Peyer's patch (tissue), 4 donors: Measurements from ENCODE around the gene VWF. TPM values are rescaled to one million over a fixed set of nuclear protein-coding genes. Genes with fewer than 3 reads are reported as not detected.
A peak's percentile ranks its signal among the peaks of the same experiment; 100 is the strongest.

Experiments used
- DNase-seq, 3 donors: peaks; one replicate each; pipeline ENCODE4 v3.0.0-alpha.2; 2017 to 2019
- H3K27ac ChIP-seq, 4 donors: fragments of 200-600 bp; sonication (generic); one replicate each; pipeline ENCODE4 v1.5.1; 2016 to 2019
- H3K27me3 ChIP-seq, 2 donors: fragments of 200-600 bp; sonication (generic); one replicate each; pipeline ENCODE4 v1.5.1; 2019
- H3K36me3 ChIP-seq, 3 donors: fragments of 200-600 bp; sonication (generic); one replicate each; pipeline ENCODE4 v1.5.1; 2016 to 2019
- H3K4me1 ChIP-seq, 4 donors: fragments of 200-600 bp; sonication (generic); one replicate each; pipeline ENCODE4 v1.5.1; 2016 to 2019
- H3K4me3 ChIP-seq, 4 donors: fragments of 200-600 bp; sonication (generic); 1 replicate in 3 of 4; 2 replicates in 1 of 4; pipeline ENCODE4 v1.5.1; 2016 to 2019; ENCODE audit warnings: mild to moderate bottlenecking in 1 of 4
- H3K9me3 ChIP-seq, 4 donors: fragments of 200-600 bp; sonication (generic); one replicate each; pipeline ENCODE4 v1.5.1; 2016 to 2019; ENCODE audit warnings: mild to moderate bottlenecking in 1 of 4
- CTCF ChIP-seq, 6 experiments: fragments of 450-650 bp in 4 of 6; fragments of 200-600 bp in 2 of 6; sonication (generic) in 1 of 6; IDR thresholded peaks; one replicate each; pipeline ENCODE4 v1.5.1; 2017 to 2019; ENCODE audit warnings: antibody characterized with exemption in 6 of 6, mild to moderate bottlenecking in 3 of 6, moderate library complexity in 1 of 6
- POLR2A ChIP-seq, 2 donors: fragments of 450-650 bp; IDR thresholded peaks; one replicate each; pipeline ENCODE4 v1.5.1; 2017; ENCODE audit warnings: antibody characterized with exemption in 2 of 2, mild to moderate bottlenecking in 2 of 2, moderate library complexity in 2 of 2
- total RNA-seq, 4 donors: library from RNA; depleted of rRNA; stranded (reverse); fragments of >200 nt; gene quantifications; one replicate each; pipeline ENCODE4 v1.1.0, GENCODE V29; 2016

The VWF gene
- total RNA-seq, 4 donors from 2014 or later: 21.5 to 98.2 (median 62.7) TPM

- TF ChIP-seq CTCF (IDR thresholded peaks at IDR 0.05): no peak
- no peak for TF ChIP-seq POLR2A (IDR thresholded peaks at IDR 0.05)
- DNase-seq: peak in 1 of 3 donors; percentile 36
- H3K4me3 ChIP-seq: no peak overlapping the region
- peak overlapping the region in 1 of 4 donors; percentile 43 for H3K27ac ChIP-seq
- no peaks in the 10 kb centered on the region for H3K9me3 ChIP-seq
- no peaks in the 10 kb centered on the region for H3K27me3 ChIP-seq
- no peaks in the 10 kb centered on the region for H3K36me3 ChIP-seq
- H3K4me1 ChIP-seq: peaks cover 0 to 15% (median 1%) of the 10 kb centered on the region in 4 donors
These were observed 40.1 kb downstream of the VWF start for GRCh38 chr12:6084261-6084968.

DNA sequence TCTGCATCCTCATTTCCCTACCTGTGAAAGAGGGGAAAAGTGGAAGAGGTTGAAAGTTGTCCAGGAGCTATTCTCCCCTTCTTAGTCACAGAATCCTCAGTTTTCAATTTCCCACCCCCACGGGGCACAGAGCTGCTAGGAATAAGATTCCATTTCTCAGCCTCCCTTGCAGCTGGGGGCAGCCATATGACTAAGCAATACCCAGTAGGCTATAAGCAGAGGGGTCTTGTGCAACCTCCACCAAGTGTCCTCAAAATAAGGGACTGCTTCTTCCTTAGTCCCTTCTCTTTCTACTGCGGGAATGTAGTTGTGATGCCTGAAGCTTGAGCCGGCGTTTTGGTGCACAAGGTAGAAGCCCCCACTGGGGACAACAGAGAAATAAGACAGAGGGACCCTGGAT, 40.9 kb downstream of the VWF start:
- Histone ChIP-seq H3K27me3 (no peaks in the 10 kb centered on the region), H3K4me1 (peaks cover 0 to 12% (median 0%) of the 10 kb centered on the region in 4 donors), H3K36me3 (no peaks in the 10 kb centered on the region), H3K9me3 (no peaks in the 10 kb centered on the region), H3K27ac (peak overlapping the region in 1 of 4 donors; percentile 52), H3K4me3 (no peak overlapping the region)
- TF ChIP-seq POLR2A (IDR thresholded peaks at IDR 0.05): no peak
- no peak for TF ChIP-seq CTCF (IDR thresholded peaks at IDR 0.05)
- peak in 1 of 3 donors; percentile 8 for DNase-seq

DNA sequence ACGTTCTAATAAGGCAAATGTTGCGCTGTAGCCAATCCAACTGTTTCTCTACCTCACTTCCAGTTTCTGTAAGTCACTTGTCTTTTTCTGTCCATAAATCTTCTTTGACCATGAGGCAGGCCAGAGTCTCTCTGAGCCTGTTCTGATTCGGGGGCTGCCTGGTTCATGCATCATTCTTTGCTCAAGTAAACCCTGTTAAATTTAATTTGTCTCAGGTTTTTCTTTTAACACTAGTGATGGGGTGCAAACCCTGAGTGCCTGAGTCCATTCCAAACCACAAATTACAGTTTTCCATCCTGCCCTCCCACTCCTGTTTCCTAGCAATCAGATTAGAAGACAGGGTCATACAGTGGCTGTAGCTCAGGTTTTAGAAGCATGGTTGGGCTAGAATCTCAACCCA, 41.9 kb downstream of the VWF start:
- Histone ChIP-seq H3K27me3 (no peaks in the 10 kb centered on the region), H3K36me3 (no peaks in the 10 kb centered on the region), H3K4me3 (no peak overlapping the region), H3K27ac (peak overlapping the region in 1 of 4 donors; percentile 52), H3K4me1 (peaks cover 0 to 10% (median 0%) of the 10 kb centered on the region in 4 donors), H3K9me3 (no peaks in the 10 kb centered on the region)
- no peak for DNase-seq
- TF ChIP-seq CTCF (IDR thresholded peaks at IDR 0.05): no peak
- TF ChIP-seq POLR2A (IDR thresholded peaks at IDR 0.05): no peak

DNA sequence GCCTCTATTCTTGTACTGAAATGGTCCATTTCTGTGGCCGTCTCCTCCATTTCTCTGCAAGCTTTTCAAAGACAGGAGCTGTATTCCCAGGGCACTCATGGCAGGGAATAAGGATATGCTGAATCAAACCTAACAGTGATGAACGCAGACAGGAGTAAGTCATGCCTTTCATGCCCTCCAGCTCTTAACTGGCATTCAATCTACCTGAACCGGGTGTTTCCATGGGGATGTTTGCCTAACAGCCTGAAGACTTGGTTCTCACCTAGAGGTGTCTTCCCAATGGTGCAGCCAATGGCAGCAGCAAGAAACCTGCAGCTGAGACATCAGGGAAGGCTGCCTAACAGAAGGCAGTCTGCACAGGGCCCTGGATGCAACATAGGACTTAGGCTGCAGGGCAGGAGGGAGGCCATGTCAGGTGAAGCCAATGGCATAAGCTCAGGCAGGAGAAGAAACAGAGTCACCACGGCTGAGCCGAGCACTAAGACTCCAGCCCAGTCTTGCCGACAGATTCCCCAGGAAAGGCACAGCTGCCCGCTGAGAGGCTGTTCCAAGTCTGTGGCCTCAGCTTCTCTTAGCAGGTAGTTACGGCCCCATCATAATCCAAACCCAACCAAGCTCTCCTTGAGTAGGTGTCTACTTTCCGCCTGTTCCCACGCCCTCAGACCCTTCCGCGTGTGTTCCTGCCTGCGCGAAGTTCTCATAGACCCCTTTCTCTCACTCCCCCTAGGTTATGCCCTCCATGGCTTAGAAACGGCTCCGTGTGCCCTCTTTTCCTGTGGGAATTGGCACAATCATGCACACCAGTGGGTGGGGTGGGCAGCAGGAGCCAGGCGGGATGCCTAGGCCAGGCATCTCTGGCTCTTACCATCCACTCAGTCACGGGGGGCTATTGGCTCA, 44.1 kb downstream of the VWF start:
- TF ChIP-seq CTCF (IDR thresholded peaks at IDR 0.05) (no peak), POLR2A (IDR thresholded peaks at IDR 0.05) (no peak)
- Histone ChIP-seq H3K36me3 (no peaks in the 10 kb centered on the region), H3K27me3 (no peaks in the 10 kb centered on the region), H3K4me3 (no peak overlapping the region), H3K27ac (no peak overlapping the region), H3K9me3 (no peaks in the 10 kb centered on the region), H3K4me1 (peaks cover 0 to 14% (median 1%) of the 10 kb centered on the region in 4 donors)
- no peak for DNase-seq

DNA sequence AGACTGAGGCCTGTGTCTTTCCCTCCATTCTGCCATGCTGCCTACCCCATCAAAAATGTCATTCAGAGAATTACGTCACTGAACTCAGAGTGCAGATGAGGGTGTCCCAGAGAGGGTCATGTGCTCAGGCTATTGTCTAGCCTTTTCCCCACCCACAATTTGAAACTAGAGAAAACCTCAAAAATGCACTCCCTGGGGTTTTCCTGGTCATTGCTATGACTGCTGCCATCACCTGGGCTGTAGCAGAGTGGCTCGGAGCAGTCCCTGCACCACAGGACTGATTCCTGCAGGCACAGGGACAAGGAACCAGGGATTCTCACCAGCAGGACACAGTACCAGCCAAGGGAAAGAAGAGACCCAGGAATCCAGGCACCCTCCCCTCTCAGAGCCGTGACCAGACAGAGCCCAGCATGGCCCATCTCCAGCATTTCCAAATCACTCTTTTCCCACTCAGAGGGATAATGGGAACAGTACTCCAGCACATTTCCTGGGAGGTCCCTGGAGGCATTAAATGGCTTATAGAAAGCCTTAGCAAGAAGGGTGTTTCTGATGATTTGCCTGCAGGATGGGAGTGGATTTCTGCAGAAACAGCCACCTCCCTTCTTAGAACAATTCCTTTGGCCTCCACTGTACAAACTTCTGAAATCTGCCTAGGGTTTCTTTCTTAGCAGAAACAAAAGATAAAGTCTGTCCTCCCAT, 45.9 kb downstream of the VWF start:
- no peak overlapping the region for H3K4me3 ChIP-seq
- H3K4me1 ChIP-seq: peaks cover 0 to 7% (median 3%) of the 10 kb centered on the region in 4 donors
- H3K9me3 ChIP-seq: no peaks in the 10 kb centered on the region
- peak in 1 of 3 donors; percentile 8 for DNase-seq
- no peaks in the 10 kb centered on the region for H3K36me3 ChIP-seq
- no peak overlapping the region for H3K27ac ChIP-seq
- no peak for TF ChIP-seq CTCF (IDR thresholded peaks at IDR 0.05)
- no peak for TF ChIP-seq POLR2A (IDR thresholded peaks at IDR 0.05)
- no peaks in the 10 kb centered on the region for H3K27me3 ChIP-seq
